HG03097 (cell line): Measurements from ENCODE around the gene MAGEB5.
"Not testable (repeated sequence)": the region's sequence is repeated elsewhere in the genome, so short reads cannot be mapped to it uniquely, and the experiment has no call there.

Experiments
- ATAC-seq: cut with Tn5 transposase; IDR thresholded peaks from one replicate; pipeline ENCODE4 v1.9.1; 2021; ENCODE audit not compliant: unreplicated experiment, low FRiP score

The MAGEB5 gene, protein sequence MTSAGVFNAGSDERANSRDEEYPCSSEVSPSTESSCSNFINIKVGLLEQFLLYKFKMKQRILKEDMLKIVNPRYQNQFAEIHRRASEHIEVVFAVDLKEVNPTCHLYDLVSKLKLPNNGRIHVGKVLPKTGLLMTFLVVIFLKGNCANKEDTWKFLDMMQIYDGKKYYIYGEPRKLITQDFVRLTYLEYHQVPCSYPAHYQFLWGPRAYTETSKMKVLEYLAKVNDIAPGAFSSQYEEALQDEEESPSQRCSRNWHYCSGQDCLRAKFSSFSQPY

GRCh38 chrX:26215869-26216268 lies at the start of gene MAGEB5:
Gene MAGEB5, plus strand, starts transcription at chrX:26216169. Its CDS starts 1,133 bp downstream, at chrX:26217302.
- ATAC-seq = no peak

DNA sequence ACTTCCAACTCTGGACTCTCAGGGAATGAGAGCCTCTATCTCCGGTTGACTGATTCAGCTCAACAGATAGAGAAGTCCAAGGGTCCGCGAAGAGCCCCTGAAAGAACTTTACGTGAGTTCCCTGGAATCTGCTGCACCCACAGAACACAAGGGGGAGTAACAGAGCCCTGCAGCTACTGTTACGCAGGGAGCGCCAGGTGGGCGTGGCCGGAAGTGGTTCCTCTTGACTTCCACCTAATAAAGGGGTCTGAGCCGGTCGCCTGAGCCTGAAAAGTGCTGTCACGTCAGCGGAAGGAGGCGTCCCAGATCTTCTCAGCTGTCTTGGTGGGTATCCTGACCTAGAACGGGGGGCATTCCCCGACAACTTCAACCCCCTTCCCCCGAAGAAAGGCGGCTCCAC lies 23.8 kb upstream of the MAGEB5 start, which contains the start of gene MAGEB6:
Gene MAGEB6 (plus strand): TSS at position 237 of the 400 bp plus-strand sequence. CDS start 1,407 bp downstream, outside the sequence.
- no peak for ATAC-seq

DNA sequence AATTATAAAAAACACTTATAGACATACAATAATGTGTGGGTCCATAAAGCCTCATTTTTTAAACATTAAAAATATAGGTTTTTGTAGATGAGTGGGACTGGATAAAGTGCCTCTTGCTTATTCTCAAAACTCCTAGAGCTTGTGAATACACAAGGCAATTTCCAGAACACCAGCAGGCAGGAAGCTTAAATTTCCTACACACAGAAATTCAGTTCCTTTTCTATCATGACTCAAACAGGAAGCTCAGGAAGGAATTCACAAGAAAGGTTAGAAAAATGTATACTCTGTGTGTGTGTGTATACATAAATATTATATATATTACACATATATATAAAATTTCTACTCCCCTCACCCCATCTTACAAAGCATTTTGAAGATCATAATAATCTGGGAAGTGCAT lies 12.4 kb upstream of the MAGEB5 start:
- no peak for ATAC-seq

- not testable (repeated sequence) for ATAC-seq
Observed at GRCh38 chrX:26204717-26205116, 11.3 kb upstream of the MAGEB5 start.

GRCh38 chrX:26208012-26208411 lies 8.0 kb upstream of the MAGEB5 start:
- ATAC-seq = no peak

- no peak for ATAC-seq
Observed at GRCh38 chrX:26219351-26219750, 3.4 kb downstream of the MAGEB5 start.

DNA sequence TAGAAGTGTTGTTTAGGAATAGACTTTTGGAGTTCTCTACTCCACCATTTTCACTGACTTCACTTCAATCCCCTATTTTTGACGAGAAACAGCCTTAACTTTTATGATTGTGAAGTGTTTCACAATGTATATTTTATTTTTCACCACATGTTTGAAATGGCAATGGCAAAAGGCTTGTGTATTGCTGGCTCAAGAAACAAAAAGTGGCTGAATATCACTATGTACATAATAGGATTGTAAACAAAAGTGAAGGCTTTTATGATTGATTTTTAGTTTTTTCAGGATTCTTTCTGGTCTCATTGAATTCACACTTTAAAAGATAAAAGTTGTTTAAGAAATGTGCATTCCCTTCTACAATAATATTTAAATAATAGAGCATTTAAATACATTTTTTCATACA lies 18.2 kb downstream of the MAGEB5 start:
- ATAC-seq = no peak

- no peak for ATAC-seq
Observed at GRCh38 chrX:26253526-26253925, 37.6 kb downstream of the MAGEB5 start.

- no peak for ATAC-seq
Observed at GRCh38 chrX:26254436-26254835, 38.5 kb downstream of the MAGEB5 start.

GRCh38 chrX:26262121-26262523 lies 46.2 kb downstream of the MAGEB5 start:
- no peak for ATAC-seq
